IPS DF 4.7 (cell line): ENCODE results near the gene FAM169A.
"Not testable (repeated sequence)": the region's sequence is repeated elsewhere in the genome, so short reads cannot be mapped to it uniquely, and the experiment has no call there.

Experiments
- DNase-seq: peaks from one replicate; pipeline ENCODE4 v3.0.0-alpha.2; 2013; ENCODE audit warnings: low spot score; ENCODE audit errors: extremely low read depth

Gene FAM169A

DNA sequence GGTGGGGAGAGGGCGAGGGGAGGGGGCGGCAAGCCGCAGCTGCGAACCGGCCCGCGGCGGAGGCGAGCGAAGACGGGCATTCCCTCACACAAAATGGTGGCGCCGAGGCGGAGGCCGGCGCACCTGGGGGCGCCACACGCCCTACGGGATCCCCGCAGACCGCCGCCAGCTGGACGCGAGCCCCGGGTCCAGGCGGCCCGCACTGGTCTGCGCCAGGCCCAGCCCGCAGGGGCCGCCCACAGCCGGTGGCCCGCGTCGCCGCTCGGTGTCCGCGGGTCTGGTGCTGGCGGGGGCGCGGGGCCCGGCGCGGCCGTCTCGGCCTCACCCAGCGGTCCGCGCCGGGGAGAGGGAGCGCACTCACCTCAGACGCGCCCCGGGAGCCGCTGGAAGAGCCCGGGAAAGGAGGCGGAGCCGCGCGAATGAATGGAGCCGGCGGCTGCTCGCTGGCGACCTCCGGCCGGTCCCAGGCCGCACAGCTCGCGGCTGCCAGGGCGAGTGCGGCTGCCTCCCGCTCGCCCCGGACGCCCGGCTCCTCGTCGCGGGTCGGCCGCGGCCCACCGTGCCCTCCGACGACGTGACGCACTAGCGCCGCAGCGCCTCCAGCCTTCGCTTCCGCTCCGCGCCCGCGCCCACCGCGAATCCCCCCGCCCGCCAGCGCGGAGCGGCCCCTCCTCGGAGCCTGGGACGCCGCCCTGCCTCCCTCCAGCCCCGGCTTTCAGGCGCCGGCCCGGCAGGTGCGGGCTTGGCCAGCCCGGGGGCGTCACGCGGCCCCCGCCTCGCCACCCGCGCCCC is at the start of gene FAM169A:
TSS of gene FAM169A (minus strand) at position 584 of the 792 bp plus-strand sequence. CDS start 24,711 bp downstream, outside the sequence.
- DNase-seq = no peak

DNA sequence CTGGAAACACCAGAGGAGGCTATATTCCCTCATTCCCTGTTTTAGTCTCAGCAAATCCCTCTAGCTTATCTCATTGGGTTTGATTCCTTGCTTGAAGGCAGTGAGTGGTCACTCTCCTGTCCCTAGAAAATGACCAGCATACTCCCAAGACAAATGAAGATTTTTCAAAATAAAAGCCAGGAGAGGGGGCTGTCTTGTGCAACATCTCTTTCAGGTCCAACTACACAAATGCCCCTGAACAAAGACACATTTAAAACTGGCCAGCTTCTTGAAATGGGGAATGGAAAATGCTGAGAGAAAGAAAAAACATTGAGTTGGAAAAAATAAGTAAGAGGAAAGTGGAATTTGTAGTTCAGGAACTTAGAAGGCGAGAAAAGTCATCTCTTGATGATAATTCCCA is 49.3 kb upstream of the FAM169A start:
- no peak for DNase-seq

GRCh38 chr5:74911421-74911820 is 45.2 kb upstream of the FAM169A start:
- not testable (repeated sequence) for DNase-seq

GRCh38 chr5:74909888-74910287 is 43.7 kb upstream of the FAM169A start:
- not testable (repeated sequence) for DNase-seq

GRCh38 chr5:74908237-74908636 is 42.0 kb upstream of the FAM169A start:
- not testable (repeated sequence) for DNase-seq

DNA sequence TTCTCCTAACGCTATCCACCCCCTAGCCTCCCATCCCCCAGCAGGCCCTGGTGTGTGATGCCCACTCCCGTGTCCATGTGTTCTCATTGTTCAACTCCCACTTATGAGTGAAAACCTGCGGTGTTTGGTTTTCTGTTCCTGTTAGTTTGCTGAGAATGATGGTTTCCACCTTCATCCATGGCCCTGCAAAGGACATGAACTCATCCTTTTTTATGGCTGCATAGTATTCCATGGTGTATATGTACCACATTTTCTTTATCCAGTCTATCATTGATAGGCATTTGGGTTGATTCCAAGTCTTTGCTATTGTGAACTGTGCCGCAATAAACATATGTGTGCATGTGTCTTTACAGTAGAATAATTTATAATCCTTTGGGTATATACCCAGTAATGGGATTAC is 38.5 kb upstream of the FAM169A start:
- not testable (repeated sequence) for DNase-seq

GRCh38 chr5:74903165-74903787 is 37.1 kb upstream of the FAM169A start:
- peak; percentile 56 for DNase-seq

- no peak for DNase-seq
These were observed 30.9 kb upstream of the FAM169A start for GRCh38 chr5:74897049-74897448.

- no peak for DNase-seq
These were observed 29.7 kb upstream of the FAM169A start for GRCh38 chr5:74895906-74896305.

DNA sequence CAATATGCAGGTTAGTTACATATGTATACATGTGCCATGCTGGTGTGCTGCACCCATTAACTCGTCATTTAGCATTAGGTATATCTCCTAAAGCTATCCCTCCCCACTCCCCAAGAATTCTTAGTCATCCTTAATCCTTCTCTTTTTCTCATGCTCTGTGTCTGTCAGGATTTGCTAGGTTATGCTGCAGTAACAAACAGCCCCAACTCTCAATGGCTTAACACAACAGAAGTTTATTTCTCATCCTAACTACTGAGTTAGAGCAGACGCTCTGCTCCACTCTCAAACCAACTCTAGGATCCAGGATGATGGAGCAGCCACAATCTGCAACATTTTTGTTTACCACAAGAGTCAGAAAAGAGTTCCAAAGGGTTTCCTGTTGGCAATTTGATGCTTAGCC is 28.2 kb upstream of the FAM169A start:
- DNase-seq = no peak

DNA sequence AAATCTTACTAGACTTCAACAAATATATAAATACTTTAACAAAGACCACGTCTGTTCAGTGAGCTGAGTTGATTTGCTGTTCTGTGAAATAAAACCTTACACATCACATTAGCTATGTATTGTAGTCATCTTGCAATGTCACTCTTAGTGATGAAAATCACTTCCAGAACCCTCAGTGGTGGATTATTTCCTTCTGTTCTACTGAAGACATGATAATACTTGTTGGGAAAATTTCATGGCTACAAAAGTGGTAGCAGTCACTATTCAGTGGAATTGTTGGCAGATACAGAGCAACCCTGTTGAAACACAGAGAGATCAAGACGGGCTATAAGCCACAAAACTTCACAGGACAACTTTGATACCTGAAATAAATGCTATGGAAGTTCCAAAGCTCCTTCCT is 26.7 kb upstream of the FAM169A start:
- no peak for DNase-seq

DNA sequence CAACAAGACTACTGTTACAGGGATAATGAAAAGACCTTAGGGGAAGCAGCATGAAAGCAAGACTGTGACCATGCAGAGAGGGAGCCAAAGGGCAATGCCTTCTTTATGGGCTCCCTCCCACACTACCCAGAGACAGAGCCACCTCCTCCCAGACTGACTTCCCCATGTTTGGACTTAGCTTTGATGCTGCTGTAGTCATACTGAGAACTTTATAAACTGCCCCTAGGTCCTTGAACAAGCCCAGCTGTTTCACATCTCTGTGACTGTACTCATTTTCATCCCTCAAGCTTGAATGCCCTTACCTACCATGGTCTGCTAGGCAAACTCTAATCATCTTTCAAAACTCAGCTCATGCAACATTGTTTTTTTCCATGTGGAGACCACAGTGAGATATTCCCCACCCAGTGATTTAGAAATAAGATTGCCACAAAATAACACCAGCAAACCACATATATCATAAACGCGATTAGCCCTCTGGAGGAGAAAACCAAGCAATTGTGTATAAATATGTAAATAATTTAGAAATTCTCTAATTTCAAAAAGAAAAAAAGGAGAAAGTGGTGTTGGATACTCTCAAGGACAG is 23.4 kb upstream of the FAM169A start:
- no peak for DNase-seq

GRCh38 chr5:74888117-74888516 is 21.9 kb upstream of the FAM169A start:
- no peak for DNase-seq

- DNase-seq = no peak
These were observed 19.0 kb upstream of the FAM169A start for GRCh38 chr5:74885170-74885569.

- DNase-seq = not testable (repeated sequence)
These were observed 16.4 kb upstream of the FAM169A start for GRCh38 chr5:74882379-74883134.

DNA sequence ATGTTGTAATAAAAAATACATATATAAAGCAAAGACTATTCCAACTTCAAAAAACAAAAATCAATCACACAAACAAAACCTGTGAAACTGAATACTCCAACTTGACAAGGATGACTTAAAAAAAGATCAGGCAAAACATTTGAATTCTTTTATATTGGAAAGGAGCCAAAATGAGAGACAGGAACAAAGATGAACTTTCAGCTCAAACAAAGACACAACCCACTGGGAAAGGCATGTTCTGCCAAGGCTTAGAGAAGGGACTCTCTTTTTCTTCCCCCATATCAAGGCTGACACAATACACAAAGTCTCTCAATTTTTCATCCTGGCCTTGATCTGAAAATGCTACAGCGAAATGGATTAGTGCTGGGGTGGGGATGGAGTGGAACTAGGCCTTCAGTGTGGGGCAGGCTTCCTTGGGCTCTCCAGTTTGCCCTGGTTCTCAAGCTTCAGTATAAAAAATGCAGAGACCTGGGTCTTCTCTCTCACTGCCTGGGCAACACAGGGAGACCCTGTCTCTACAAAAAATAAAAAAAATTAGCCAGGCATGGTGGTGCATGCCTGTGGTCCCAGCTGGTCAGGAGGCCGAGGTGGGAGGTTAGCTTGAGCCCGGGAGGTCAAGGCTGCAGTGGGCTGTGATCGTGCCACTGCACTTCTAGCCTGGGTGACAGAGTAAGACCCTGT is 11.6 kb upstream of the FAM169A start:
- DNase-seq = no peak

- no peak for DNase-seq
These were observed 10.0 kb upstream of the FAM169A start for GRCh38 chr5:74875994-74876791.

DNA sequence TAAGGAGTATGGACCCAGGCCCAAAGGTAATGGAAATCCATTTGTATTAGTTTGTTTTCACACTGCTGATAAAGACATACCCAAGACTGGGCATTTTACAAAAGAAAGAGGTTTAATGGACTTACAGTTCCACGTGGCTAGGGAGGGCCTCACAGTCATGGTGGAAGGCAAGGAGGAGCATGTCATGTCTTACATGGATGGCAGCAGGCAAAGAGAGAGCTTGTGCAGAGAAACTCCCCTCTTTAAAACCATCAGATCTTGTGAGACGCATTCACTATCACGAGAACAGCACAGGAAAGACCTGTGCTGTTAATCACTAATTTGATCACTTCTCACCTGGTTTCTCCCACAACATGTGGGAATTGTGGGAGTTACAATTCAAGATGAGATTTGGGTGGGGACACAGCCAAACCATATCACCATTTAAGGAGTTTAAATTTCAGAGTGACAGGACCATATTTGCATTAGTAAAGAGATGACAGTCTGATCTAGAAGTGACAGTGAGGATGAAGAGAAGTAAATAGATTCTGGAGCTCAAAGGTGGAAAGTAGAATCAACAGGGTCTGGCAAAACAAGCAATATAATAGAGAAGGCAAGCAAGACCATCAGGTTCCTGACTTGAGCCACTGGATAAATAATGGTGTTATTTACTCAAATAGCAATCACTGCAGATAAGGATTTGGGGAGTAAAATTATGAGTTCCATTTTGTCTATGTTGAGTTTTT is 7.5 kb upstream of the FAM169A start:
- DNase-seq = no peak

GRCh38 chr5:74870299-74871067 is 4.3 kb upstream of the FAM169A start:
- no peak for DNase-seq
